Small intestine (tissue), 7 donors: ENCODE measurements around the gene RFWD3. TPM values are rescaled to one million over a fixed set of nuclear protein-coding genes. Genes with fewer than 3 reads are reported as not detected.

Experiments used
- DNase-seq, 2 donors: peaks; one replicate each; pipeline versions ENCODE4 v3.0.0 to v3.0.0-alpha.2; 2013
- FAIRE-seq: peaks from 2 replicates; lab custom pipeline; 2012; peaks lifted over from hg19 to GRCh38; lab: Jason Lieb, UNC
- H3K27ac ChIP-seq, 3 donors: one replicate each; pipeline ENCODE4 v1.5.1; 2013; ENCODE audit warnings: low read length in 2 of 3, mild to moderate bottlenecking in 2 of 3, control low read depth in 1 of 3, inconsistent platforms in 1 of 3, low read depth in 1 of 3, moderate library complexity in 1 of 3
- H3K27me3 ChIP-seq, 3 donors: one replicate each; pipeline ENCODE4 v1.6.1; 2013; ENCODE audit warnings: low read length in 3 of 3, inconsistent platforms in 1 of 3; ENCODE audit not compliant: control insufficient read depth in 3 of 3, insufficient read depth in 3 of 3
- H3K36me3 ChIP-seq, 3 donors: one replicate each; pipeline ENCODE4 v1.6.1; 2013; ENCODE audit warnings: low read length in 3 of 3, inconsistent platforms in 1 of 3, low read depth in 1 of 3, mild to moderate bottlenecking in 1 of 3, moderate library complexity in 1 of 3; ENCODE audit not compliant: control insufficient read depth in 3 of 3, insufficient read depth in 2 of 3
- H3K4me1 ChIP-seq, 3 donors: one replicate each; pipeline ENCODE4 v1.6.1; 2013; ENCODE audit warnings: low read length in 2 of 3, inconsistent platforms in 1 of 3, low read depth in 1 of 3, mild to moderate bottlenecking in 1 of 3, moderate library complexity in 1 of 3; ENCODE audit not compliant: control insufficient read depth in 3 of 3, insufficient read depth in 2 of 3
- H3K4me3 ChIP-seq, 3 donors: one replicate each; pipeline ENCODE4 v1.5.1; 2013; ENCODE audit warnings: low read length in 3 of 3, control low read depth in 1 of 3, inconsistent platforms in 1 of 3, low read depth in 1 of 3, mild to moderate bottlenecking in 1 of 3, moderate library complexity in 1 of 3
- H3K9me3 ChIP-seq, 2 donors: one replicate each; pipeline ENCODE4 v1.6.1; 2013; ENCODE audit warnings: low read depth in 1 of 2, low read length in 1 of 2; ENCODE audit not compliant: control insufficient read depth in 2 of 2, insufficient read depth in 1 of 2
- WGBS, 3 donors: extraction: QIAGEN DNeasy Blood & Tissue Kit; methylation state at CpG; one replicate each; pipeline ENCODE4 v1.1.7; 2013; 5-methylcytosine and 5-hydroxymethylcytosine counted together
- polyA plus RNA-seq, 4 donors: library from polyadenylated mRNA; stranded (reverse) in 3 of 4; unstranded in 1 of 4; fragments of 200-250 nt in 3 of 4; fragments of 120-200 nt in 1 of 4; gene quantifications; one replicate each; pipeline versions ENCODE4 v1.2.1 to v1.2.3, GENCODE V29; 2013
- donor health status: healthy with polysubstance abuse.
- donor health status: control.
- donor health status: control.
- donor health status: Bipolar disorder and iron deficiency.
- donor health status: healthy.

RFWD3 gene
- polyA plus RNA-seq, 4 donors: 5.8 to 19.4 (median 11.1) TPM

GRCh38 chr16:74578433-74578832 is 88.2 kb downstream of the RFWD3 start:
- Histone ChIP-seq H3K4me1 (peaks cover 0 to 2% (median 0%) of the 10 kb centered on the region in 3 donors), H3K36me3 (peaks cover 0 to 5% (median 0%) of the 10 kb centered on the region in 3 donors), H3K9me3 (no peaks in the 10 kb centered on the region), H3K27me3 (no peaks in the 10 kb centered on the region), H3K27ac (no peak overlapping the region), H3K4me3 (no peak overlapping the region)
- 90 to 91% (median 90%) methylated on average over 3 of the region's 3 CpGs for WGBS, 3 donors
- DNase-seq (no peak), FAIRE-seq (no peak)

GRCh38 chr16:74577882-74578366 is 88.8 kb downstream of the RFWD3 start:
- DNase-seq: no peak
- no peak for FAIRE-seq
- peaks cover 0 to 2% (median 0%) of the 10 kb centered on the region in 3 donors for H3K4me1 ChIP-seq
- WGBS, 3 donors: 47 to 54% (median 53%) methylated on average over 2 of the region's 2 CpGs
- H3K36me3 ChIP-seq: peaks cover 0 to 5% (median 0%) of the 10 kb centered on the region in 3 donors
- no peaks in the 10 kb centered on the region for H3K9me3 ChIP-seq
- H3K27me3 ChIP-seq: no peaks in the 10 kb centered on the region
- H3K27ac ChIP-seq: no peak overlapping the region
- no peak overlapping the region for H3K4me3 ChIP-seq

- Histone ChIP-seq H3K9me3 (no peaks in the 10 kb centered on the region), H3K27ac (no peak overlapping the region), H3K27me3 (no peaks in the 10 kb centered on the region), H3K36me3 (peaks cover 0 to 5% (median 0%) of the 10 kb centered on the region in 3 donors), H3K4me3 (no peak overlapping the region), H3K4me1 (peaks cover 2 to 5% (median 5%) of the 10 kb centered on the region in 3 donors)
- 92 to 95% (median 94%) methylated on average over 12 of the region's 12 CpGs for WGBS, 3 donors
- FAIRE-seq: no peak
- DNase-seq: no peak
These were observed 90.7 kb downstream of the RFWD3 start for GRCh38 chr16:74575807-74576643.

GRCh38 chr16:74575175-74575806 is 91.4 kb downstream of the RFWD3 start:
- Histone ChIP-seq H3K4me3 (no peak overlapping the region), H3K27ac (no peak overlapping the region), H3K9me3 (no peaks in the 10 kb centered on the region), H3K36me3 (peaks cover 0 to 5% (median 0%) of the 10 kb centered on the region in 3 donors), H3K4me1 (peaks cover 6 to 13% (median 10%) of the 10 kb centered on the region in 3 donors), H3K27me3 (no peaks in the 10 kb centered on the region)
- no peak for FAIRE-seq
- no peak for DNase-seq
- 90 to 96% (median 95%) methylated on average over 7 of the region's 7 CpGs for WGBS, 3 donors

- Histone ChIP-seq H3K4me3 (no peak overlapping the region), H3K27me3 (no peaks in the 10 kb centered on the region), H3K27ac (no peak overlapping the region), H3K9me3 (no peaks in the 10 kb centered on the region), H3K4me1 (peaks cover 6 to 15% (median 10%) of the 10 kb centered on the region in 3 donors), H3K36me3 (peaks cover 0 to 1% (median 0%) of the 10 kb centered on the region in 3 donors)
- no peak for DNase-seq
- 70 to 77% (median 71%) methylated on average over 2 of the region's 2 CpGs for WGBS, 3 donors
- no peak for FAIRE-seq
These were observed 92.5 kb downstream of the RFWD3 start for GRCh38 chr16:74574146-74574545.

- WGBS, 3 donors: 85 to 86% (median 85%) methylated on average over 8 of the region's 8 CpGs
- H3K4me1 ChIP-seq: peaks cover 6 to 15% (median 12%) of the 10 kb centered on the region in 3 donors
These were observed 93.1 kb downstream of the RFWD3 start for GRCh38 chr16:74573622-74574021.

More at GRCh38 chr16:74573622-74574021, 93.1 kb downstream of the RFWD3 start:
- FAIRE-seq: no peak
- Histone ChIP-seq H3K27ac (no peak overlapping the region), H3K4me3 (no peak overlapping the region), H3K36me3 (no peaks in the 10 kb centered on the region), H3K9me3 (no peaks in the 10 kb centered on the region), H3K27me3 (no peaks in the 10 kb centered on the region)
- no peak for DNase-seq

Other genes with a start within 250 kb of the RFWD3 start
- 1 to 10 TPM in 3 of 4 donors, under 1 TPM in 1; 0.92 to 4.5 (median 1.4) TPM for gene CLEC18B, start 245.4 kb downstream of the RFWD3 start, polyA plus RNA-seq
- gene GLG1, start 59.8 kb downstream of the RFWD3 start, polyA plus RNA-seq: 100 to 1,000 TPM in 1 of 4 donors, 10 to 100 TPM in 3; 12.2 to 102 (median 28.2) TPM
- 10 to 100 TPM in 2 of 4 donors, 1 to 10 TPM in 2; 6.5 to 18.9 (median 10.2) TPM for gene MLKL, start 34.0 kb upstream of the RFWD3 start, polyA plus RNA-seq
- gene FA2H, start 107.9 kb upstream of the RFWD3 start, polyA plus RNA-seq: 10 to 100 TPM in 2 of 4 donors, 1 to 10 TPM in 2; 6.7 to 17.8 (median 10.6) TPM